Neural progenitor cell (in vitro differentiated cells): Measurements from ENCODE around the gene LYRM2. TPM values are rescaled to one million over a fixed set of nuclear protein-coding genes. Genes with fewer than 3 reads are reported as not detected.

Experiments used
- DNase-seq: peaks from one replicate; pipeline ENCODE4 v3.0.0-alpha.2; 2016; ENCODE audit warnings: low spot score
- H2AFZ ChIP-seq: fragments of 200-600 bp; sonication (generic); replicated peaks from 2 replicates; pipeline ENCODE4 v1.6.1; 2016; ENCODE audit warnings: antibody characterized with exemption
- H3F3A ChIP-seq: fragments of 200-600 bp; sonication (generic); 2 replicates; pipeline ENCODE4 v1.6.1; 2016; ENCODE audit warnings: antibody characterized with exemption, low read depth
- H3K27ac ChIP-seq: fragments of 200-600 bp; sonication (generic); 2 replicates; pipeline ENCODE4 v1.5.1; 2016; ENCODE audit warnings: mild to moderate bottlenecking
- H3K27me3 ChIP-seq: fragments of 200-600 bp; sonication (generic); 2 replicates; pipeline ENCODE4 v1.6.1; 2016; ENCODE audit warnings: mild to moderate bottlenecking, moderate library complexity
- H3K36me3 ChIP-seq: fragments of 200-600 bp; sonication (generic); 2 replicates; pipeline ENCODE4 v1.5.1; 2016
- H3K4me1 ChIP-seq: fragments of 200-600 bp; sonication (generic); 2 replicates; pipeline ENCODE4 v1.6.1; 2016; ENCODE audit warnings: mixed run types
- H3K4me2 ChIP-seq: fragments of 200-600 bp; sonication (generic); 2 replicates; pipeline ENCODE4 v1.6.1; 2016
- H3K4me3 ChIP-seq: fragments of 200-600 bp; sonication (generic); 2 replicates; pipeline ENCODE4 v1.5.1; 2016
- H3K79me2 ChIP-seq: fragments of 200-600 bp; sonication (generic); 2 replicates; pipeline ENCODE4 v1.6.1; 2016; ENCODE audit warnings: low read depth
- H3K9ac ChIP-seq: fragments of 200-600 bp; sonication (generic); 2 replicates; pipeline ENCODE4 v1.6.1; 2016
- H3K9me3 ChIP-seq: fragments of 200-600 bp; sonication (generic); 2 replicates; pipeline ENCODE4 v1.5.1; 2016; ENCODE audit warnings: low read depth
- H4K20me1 ChIP-seq: fragments of 200-600 bp; sonication (generic); 2 replicates; pipeline ENCODE4 v1.6.1; 2016; ENCODE audit warnings: low read depth
- H3K27ac Mint-ChIP-seq: 3 replicates; pipeline ENCODE4 v1.8.0; 2021; ENCODE audit warnings: mixed read lengths
- H3K27me3 Mint-ChIP-seq: 2 replicates; pipeline ENCODE4 v1.8.0; 2022; ENCODE audit warnings: low read depth, mild to moderate bottlenecking, inconsistent platforms, moderate library complexity, mixed read lengths; ENCODE audit not compliant: insufficient read depth
- H3K36me3 Mint-ChIP-seq: 3 replicates; pipeline ENCODE4 v1.8.0; 2021; ENCODE audit warnings: mixed read lengths
- H3K4me1 Mint-ChIP-seq: 3 replicates; pipeline ENCODE4 v1.8.0; 2021; ENCODE audit warnings: mixed read lengths
- H3K4me3 Mint-ChIP-seq: 3 replicates; pipeline ENCODE4 v1.8.0; 2021; ENCODE audit warnings: mild to moderate bottlenecking, moderate library complexity, mixed read lengths
- H3K9me3 Mint-ChIP-seq: 3 replicates; pipeline ENCODE4 v1.8.0; 2020; ENCODE audit warnings: mixed read lengths
- EZH2 ChIP-seq: fragments of 200-600 bp; sonication (generic); IDR thresholded peaks from 2 replicates; pipeline ENCODE4 v1.6.1; 2017; ENCODE audit warnings: antibody characterized with exemption, mild to moderate bottlenecking, moderate library complexity
- EZH2phosphoT487 ChIP-seq: fragments of 200-600 bp; sonication (generic); IDR thresholded peaks from 2 replicates; pipeline ENCODE4 v1.6.1; 2017; ENCODE audit warnings: antibody characterized with exemption
- total RNA-seq: library from RNA; depleted of rRNA; stranded (reverse); fragments of >200 nt; gene quantifications from 2 replicates; pipeline ENCODE4 v1.2.3, GENCODE V29; 2015; ENCODE audit warnings: low replicate concordance
- TF ChIP-seq, protein P1 (sequence below): fragments of 200-600 bp; sonication (generic); IDR thresholded peaks from 2 replicates; pipeline ENCODE4 v1.5.1; 2017; ENCODE audit warnings: antibody characterized with exemption, mild to moderate bottlenecking

The LYRM2 gene
- total RNA-seq, 1 donor from 2014 or later = 37.1 TPM

DNA sequence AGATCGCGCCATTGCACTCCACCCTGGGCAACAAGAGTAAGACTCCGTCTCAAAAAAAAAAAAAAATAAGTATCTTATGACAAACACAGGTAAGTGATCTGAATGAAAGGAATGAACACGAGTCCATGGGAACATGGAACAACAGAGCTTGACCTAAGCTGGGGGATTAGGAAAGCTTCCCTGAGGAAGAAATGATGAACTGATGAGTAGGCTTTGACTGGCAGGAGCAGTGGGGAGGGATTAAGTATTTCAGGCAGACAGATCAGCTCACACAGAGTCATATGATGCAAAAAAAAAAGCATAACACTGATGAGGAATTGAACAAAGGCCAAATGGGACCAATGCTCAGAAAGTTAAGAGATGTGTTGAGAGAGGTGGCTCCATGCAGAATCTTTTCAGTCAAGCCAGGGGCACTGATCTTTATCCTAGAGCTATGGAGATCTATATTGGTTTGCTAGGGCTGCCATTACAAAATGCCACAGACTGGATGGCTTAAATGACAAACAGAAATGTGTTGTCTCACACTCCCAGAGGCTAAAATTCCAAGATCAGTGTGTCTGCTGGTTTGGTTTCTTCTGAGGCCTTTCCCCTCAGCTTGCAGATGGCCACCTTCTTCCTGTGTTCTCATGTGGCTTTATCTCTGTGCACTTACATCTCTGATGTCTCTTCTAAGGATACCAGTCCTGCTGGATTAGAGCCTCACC, 120.0 kb downstream of the LYRM2 start:
- Histone ChIP-seq H3K4me3 (no peak overlapping the region), H3K4me2 (no peak overlapping the region), H3K27ac (no peak overlapping the region), H3K36me3 (no peaks in the 10 kb centered on the region), H3K9me3 (no peaks in the 10 kb centered on the region), H4K20me1 (peaks cover 11% of the 10 kb centered on the region), H3K9ac (no peak overlapping the region), H3K79me2 (peaks cover 5% of the 10 kb centered on the region), H3K4me1 (peaks cover 15% of the 10 kb centered on the region), H3K27me3 (no peaks in the 10 kb centered on the region), H2AFZ (no peak overlapping the region), H3F3A (peaks cover 10% of the 10 kb centered on the region)
- H3K27ac Mint-ChIP-seq = no peak overlapping the region
- peaks cover 2% of the 10 kb centered on the region for H3K36me3 Mint-ChIP-seq
- no peak for DNase-seq
- no peak for TF ChIP-seq EZH2
- TF ChIP-seq EZH2phosphoT487 = no peak
- TF ChIP-seq, protein P1, sequence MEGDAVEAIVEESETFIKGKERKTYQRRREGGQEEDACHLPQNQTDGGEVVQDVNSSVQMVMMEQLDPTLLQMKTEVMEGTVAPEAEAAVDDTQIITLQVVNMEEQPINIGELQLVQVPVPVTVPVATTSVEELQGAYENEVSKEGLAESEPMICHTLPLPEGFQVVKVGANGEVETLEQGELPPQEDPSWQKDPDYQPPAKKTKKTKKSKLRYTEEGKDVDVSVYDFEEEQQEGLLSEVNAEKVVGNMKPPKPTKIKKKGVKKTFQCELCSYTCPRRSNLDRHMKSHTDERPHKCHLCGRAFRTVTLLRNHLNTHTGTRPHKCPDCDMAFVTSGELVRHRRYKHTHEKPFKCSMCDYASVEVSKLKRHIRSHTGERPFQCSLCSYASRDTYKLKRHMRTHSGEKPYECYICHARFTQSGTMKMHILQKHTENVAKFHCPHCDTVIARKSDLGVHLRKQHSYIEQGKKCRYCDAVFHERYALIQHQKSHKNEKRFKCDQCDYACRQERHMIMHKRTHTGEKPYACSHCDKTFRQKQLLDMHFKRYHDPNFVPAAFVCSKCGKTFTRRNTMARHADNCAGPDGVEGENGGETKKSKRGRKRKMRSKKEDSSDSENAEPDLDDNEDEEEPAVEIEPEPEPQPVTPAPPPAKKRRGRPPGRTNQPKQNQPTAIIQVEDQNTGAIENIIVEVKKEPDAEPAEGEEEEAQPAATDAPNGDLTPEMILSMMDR = no peak
- H3K9me3 Mint-ChIP-seq = no peaks in the 10 kb centered on the region
- no peaks in the 10 kb centered on the region for H3K27me3 Mint-ChIP-seq
- H3K4me3 Mint-ChIP-seq = no peak overlapping the region
- peaks cover 13% of the 10 kb centered on the region for H3K4me1 Mint-ChIP-seq

Other genes with a start within 250 kb of the LYRM2 start
- 18.6 and 20.7 TPM in 2 replicates for gene RRAGD, start 226.5 kb downstream of the LYRM2 start, total RNA-seq
- gene ANKRD6, start 205.6 kb downstream of the LYRM2 start, total RNA-seq = 36.3 and 45.0 TPM in 2 replicates
- 34.5 and 40.7 TPM in 2 replicates for gene MDN1, start 181.0 kb upstream of the LYRM2 start, total RNA-seq
- 42.9 and 59.0 TPM in 2 replicates for gene CASP8AP2, start 191.1 kb upstream of the LYRM2 start, total RNA-seq